HG03135 (cell line): ENCODE data around the gene TCF12.

Experiments used
- ATAC-seq: cut with Tn5 transposase; IDR thresholded peaks from one replicate; pipeline ENCODE4 v1.9.1; 2021; ENCODE audit warnings: mild to moderate bottlenecking, moderate library complexity; ENCODE audit not compliant: unreplicated experiment

Gene TCF12

DNA sequence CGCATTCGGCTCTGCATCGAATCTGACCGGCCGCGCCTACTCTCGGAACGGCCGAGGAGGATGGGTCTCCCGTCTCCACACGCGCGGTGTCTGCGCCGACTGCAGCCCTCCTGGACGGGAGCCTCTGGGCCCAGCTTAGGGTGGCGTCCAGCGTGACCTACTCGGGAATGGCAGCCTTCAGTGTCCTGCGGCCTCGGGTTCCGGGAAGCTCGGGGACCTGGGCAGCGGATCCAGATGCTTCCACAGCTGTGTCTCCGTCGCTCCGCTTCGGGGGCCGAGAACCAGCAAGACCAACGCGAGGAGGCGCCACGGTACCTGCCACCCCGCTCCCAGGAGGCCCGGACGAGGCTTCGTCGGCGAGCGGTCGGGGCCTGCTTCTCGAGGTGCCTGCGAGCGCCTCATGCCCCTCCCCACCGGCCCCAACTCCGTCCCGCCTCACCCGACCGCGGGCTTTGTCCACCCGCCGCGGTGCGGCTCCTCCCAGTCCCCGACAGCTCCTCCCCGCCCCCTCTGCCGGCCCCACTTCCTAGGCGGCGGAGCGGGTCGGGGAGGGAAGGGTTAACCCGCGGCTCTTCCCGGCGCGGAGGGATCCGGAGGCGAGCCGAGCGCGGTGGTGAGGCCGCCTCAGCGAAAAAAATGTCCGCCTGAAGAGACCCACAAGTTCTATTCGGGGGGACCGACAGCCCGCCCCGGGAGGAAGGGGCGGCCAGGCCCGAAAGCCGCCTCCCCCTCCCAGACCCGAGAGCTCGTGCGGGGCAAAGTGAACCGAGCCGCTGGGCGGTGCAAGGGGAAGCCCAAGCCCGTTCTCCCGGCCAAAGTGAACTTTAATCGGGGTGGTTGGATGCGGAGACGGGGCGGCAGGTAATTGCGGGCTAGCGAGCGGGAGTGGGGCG, at the start of gene TCF12:
Gene TCF12, plus strand, starts transcription at position 599 of the 893 bp plus-strand sequence. CDS start 1,270 bp downstream, outside the sequence.
- ATAC-seq, result peak; percentile 70

DNA sequence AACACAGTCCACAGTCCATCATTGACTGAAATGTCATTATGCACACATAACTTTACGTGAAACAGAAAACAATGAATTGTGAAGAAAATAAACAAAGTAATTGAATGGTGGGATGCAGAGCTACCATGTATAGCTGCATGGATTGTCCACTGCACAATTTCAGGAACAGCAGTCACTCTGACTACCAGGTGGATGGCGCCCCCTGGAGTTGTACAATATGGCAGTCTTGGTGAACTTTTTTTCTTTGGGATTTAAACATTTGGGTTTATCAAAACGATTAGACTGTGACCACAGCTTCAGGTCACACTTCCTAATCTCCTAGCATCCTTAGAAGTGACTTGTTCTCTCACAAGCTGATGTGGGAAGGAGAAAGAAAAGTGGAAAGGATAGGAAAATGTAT, 48.9 kb upstream of the TCF12 start:
- no peak for ATAC-seq

DNA sequence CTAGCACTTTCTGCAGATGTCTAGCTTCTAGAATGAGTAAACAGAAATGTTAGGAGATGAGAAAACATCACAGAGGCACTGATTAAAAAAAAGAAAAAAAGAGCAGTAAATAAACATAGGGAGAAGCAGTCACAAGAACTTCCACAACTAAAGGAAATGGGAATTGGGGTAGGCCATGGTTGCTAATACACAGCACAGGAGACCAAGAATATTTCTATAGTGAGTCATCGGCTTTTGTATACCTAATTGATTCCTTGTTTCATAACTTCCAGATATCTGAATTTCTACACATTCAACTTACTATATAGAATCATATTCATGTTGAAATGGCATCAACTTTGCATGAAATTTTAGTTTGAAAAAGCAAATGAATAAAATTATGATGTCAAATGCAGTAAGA, 47.3 kb upstream of the TCF12 start:
- ATAC-seq, result no peak

DNA sequence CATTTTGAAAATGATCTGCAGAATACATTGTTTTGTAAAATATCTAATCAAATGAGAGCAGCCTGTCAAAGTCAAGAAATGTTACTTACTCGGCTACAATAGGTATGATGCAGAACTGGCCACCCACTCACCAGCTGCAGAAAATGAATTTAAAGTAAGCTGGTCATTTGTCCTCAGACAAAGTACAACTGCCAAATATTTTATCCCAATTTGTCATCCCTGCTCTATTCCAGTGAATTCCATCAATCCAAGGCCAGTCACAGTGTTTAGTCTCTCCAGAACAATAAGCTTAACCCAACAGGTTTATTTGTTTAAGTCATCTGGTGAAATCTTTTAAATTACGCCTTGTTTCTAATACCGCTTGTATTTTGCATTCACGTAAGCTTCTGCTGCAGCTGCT, 46.6 kb upstream of the TCF12 start:
- no peak for ATAC-seq

GRCh38 chr15:56877255-56877970, 41.0 kb upstream of the TCF12 start:
- ATAC-seq, result no peak

GRCh38 chr15:56879502-56879901, 38.9 kb upstream of the TCF12 start:
- no peak for ATAC-seq

- ATAC-seq, result no peak
Measured at GRCh38 chr15:56883088-56883487, 35.4 kb upstream of the TCF12 start.

DNA sequence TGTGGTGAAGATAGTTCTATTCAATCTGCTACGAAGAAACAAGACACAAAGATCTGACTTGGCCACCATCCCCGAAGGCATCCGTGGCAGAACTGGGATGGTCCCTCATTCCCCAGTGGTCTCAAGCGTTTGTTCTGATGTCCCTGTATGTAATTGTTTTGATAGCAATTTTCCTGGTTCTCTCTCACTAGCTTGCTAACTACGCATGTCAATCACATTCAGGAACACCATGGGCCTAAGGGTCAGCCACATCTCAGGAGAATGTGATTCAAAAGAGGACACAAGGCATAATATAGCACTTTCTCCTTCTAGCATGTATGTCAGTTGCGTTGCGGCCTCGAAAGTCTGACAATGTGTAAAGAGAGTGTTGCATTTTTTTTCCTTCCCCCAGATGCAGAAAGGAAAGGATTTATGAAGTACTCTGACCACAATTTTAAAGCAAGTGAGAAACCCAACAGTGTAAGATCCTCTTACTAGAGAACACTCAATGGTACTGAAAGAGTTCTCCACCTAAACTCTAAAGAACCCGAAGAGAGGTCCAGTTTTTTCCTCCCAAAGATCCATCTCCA, 32.0 kb upstream of the TCF12 start:
- ATAC-seq, result peak; percentile 5

GRCh38 chr15:56886932-56887781, 31.3 kb upstream of the TCF12 start:
- ATAC-seq, result peak; percentile 80

- ATAC-seq, result no peak
Measured at GRCh38 chr15:56887782-56888438, 30.5 kb upstream of the TCF12 start.

GRCh38 chr15:56890038-56890437, 28.4 kb upstream of the TCF12 start:
- no peak for ATAC-seq

GRCh38 chr15:56891852-56892440, 26.5 kb upstream of the TCF12 start:
- no peak for ATAC-seq

- ATAC-seq, result no peak
Measured at GRCh38 chr15:56892659-56893363, 25.6 kb upstream of the TCF12 start.

DNA sequence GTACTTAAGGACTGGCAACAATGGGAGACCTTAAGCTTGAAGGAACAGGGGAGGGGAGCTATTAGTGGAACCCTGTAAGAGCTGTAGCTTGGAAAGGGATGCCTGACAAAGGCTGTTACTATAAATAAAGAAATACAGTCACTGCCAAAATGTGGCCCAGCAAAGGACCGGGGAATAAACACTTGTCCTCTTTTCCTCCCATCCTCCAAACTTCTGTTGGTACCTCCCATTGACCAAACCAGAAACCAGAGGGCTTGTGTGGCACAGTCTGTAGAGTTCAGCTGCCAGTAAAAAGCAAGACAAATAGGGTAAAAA, 25.1 kb upstream of the TCF12 start:
- no peak for ATAC-seq

GRCh38 chr15:56894601-56895000, 23.8 kb upstream of the TCF12 start:
- ATAC-seq, result no peak

DNA sequence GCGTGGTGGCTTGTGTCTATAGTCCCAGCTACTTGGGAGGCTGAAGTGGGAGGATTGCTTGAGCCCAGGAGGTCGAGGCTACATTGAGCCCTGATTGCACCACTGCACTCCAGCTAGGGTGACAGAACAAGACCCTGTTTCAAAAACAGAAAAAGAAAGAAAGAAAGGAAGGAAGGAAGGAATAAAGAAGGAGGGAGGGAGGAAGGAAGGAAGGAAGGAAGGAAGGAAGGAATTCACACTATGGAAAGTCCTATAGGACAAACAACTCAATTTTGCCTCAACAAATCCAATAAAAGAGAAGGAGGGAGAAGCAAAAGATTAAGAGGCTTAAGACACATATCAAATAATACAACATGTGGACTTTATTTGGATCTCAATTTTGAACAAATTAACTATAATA, 16.5 kb upstream of the TCF12 start:
- ATAC-seq, result no peak

DNA sequence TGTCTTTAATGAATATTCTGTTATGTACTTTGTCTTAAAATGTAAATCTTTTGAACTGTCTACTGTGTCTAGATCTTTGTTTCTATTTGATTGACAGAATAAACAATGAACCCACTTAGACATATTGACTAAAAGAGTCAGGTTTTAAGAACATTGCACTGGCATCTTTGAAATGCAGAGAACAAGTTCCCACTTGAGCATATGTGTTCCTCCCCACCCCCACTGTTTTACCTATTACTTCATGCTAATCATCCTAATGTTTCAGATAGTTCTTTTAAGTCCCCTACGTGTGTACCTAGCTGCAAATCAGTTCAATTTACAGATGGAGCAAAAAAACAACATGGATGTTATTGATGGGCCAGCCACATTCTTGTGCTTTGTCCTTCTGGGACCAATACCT, 11.7 kb upstream of the TCF12 start:
- no peak for ATAC-seq

GRCh38 chr15:56910801-56911200, 7.6 kb upstream of the TCF12 start:
- no peak for ATAC-seq

DNA sequence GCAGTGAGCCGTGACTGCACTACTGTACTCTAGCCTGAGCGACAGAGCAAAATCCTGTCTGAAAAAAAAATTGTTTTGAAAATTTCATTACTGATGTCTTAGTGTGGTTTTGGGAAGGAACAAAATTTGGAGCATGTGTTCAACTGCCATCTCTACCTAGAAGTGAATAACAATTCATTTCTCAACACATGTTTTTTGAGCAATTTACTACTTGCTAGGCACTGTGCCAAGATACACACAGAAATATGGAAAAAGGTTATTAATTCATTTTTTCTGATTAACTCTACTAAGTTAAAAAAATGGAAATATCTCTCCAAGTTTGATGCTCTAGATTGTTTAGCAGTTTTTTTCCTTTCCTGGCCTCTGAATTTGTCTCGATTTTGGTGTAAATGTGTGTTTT, 5.2 kb upstream of the TCF12 start:
- ATAC-seq, result no peak

- no peak for ATAC-seq
Measured at GRCh38 chr15:56913670-56914069, 4.8 kb upstream of the TCF12 start.
